ENCODE measurements around the gene SMIM44.
"Not testable (repeated sequence)": the region's sequence is repeated elsewhere in the genome, so short reads cannot be mapped to it uniquely, and the experiment has no call there.

SMIM44 gene
- total RNA-seq = 0 to 0.12 (median 0) reads per million in 4 experiments

- no peak for DNase-seq
Observed at GRCh38 chr19:3483226-3483628, at the start of gene SMIM44. TSS of gene SMIM44 (minus strand) at chr19:3483441. CDS start at chr19:3483403, 38 bp downstream.

- no peak for DNase-seq
Observed at GRCh38 chr19:3533033-3533432, 49.8 kb upstream of the SMIM44 start.

GRCh38 chr19:3532154-3532786 is 49.0 kb upstream of the SMIM44 start:
- no peak for DNase-seq

- DNase-seq = no peak
Observed at GRCh38 chr19:3531716-3532115, 48.5 kb upstream of the SMIM44 start.

- DNase-seq = no peak
Observed at GRCh38 chr19:3530389-3530788, 47.1 kb upstream of the SMIM44 start.

- DNase-seq = not testable (repeated sequence)
Observed at GRCh38 chr19:3529299-3529698, 46.1 kb upstream of the SMIM44 start.

- DNase-seq = no peak
Observed at GRCh38 chr19:3528539-3529211, 45.4 kb upstream of the SMIM44 start.

GRCh38 chr19:3528080-3528479 is 44.8 kb upstream of the SMIM44 start:
- no peak for DNase-seq

GRCh38 chr19:3527238-3527910 is 44.1 kb upstream of the SMIM44 start:
- DNase-seq = no peak

GRCh38 chr19:3526507-3527237 is 43.4 kb upstream of the SMIM44 start:
- DNase-seq = no peak

GRCh38 chr19:3524904-3525451 is 41.7 kb upstream of the SMIM44 start:
- DNase-seq = no peak

- DNase-seq = no peak
Observed at GRCh38 chr19:3524078-3524842, 41.0 kb upstream of the SMIM44 start.

GRCh38 chr19:3523361-3524077 is 40.3 kb upstream of the SMIM44 start:
- no peak for DNase-seq

GRCh38 chr19:3522421-3523360 is 39.5 kb upstream of the SMIM44 start:
- DNase-seq = no peak

- no peak for DNase-seq
Observed at GRCh38 chr19:3521104-3521445, 37.8 kb upstream of the SMIM44 start.

GRCh38 chr19:3520166-3521103 is 37.2 kb upstream of the SMIM44 start:
- DNase-seq = no peak

GRCh38 chr19:3519126-3519525 is 35.9 kb upstream of the SMIM44 start:
- no peak for DNase-seq

- no peak for DNase-seq
Observed at GRCh38 chr19:3518659-3519058, 35.4 kb upstream of the SMIM44 start.

- no peak for DNase-seq
Observed at GRCh38 chr19:3518255-3518654, 35.0 kb upstream of the SMIM44 start.
